BE2C (cell line): ENCODE results near the gene ERP29.
"Not testable (repeated sequence)": the region's sequence is repeated elsewhere in the genome, so short reads cannot be mapped to it uniquely, and the experiment has no call there.

Source experiments
- DNase-seq: peaks from one replicate; pipeline ENCODE4 v3.0.0-alpha.2; 2020
- H3K27me3 ChIP-seq: fragments of 250-450 bp; sonication (Bioruptor Pico); 2 replicates; pipeline ENCODE4 v1.5.1; 2020; ENCODE audit warnings: mild to moderate bottlenecking
- H3K36me3 ChIP-seq: fragments of 250-450 bp; sonication (Bioruptor Pico); 2 replicates; pipeline ENCODE4 v1.5.1; 2020; ENCODE audit warnings: mild to moderate bottlenecking
- H3K4me1 ChIP-seq: fragments of 250-450 bp; sonication (Bioruptor Pico); 2 replicates; pipeline ENCODE4 v1.5.1; 2020
- H3K4me3 ChIP-seq: 2 replicates; pipeline ENCODE4 v1.5.1; 2011; ENCODE audit warnings: low read depth, low read length
- H3K9me3 ChIP-seq: fragments of 250-450 bp; sonication (Bioruptor Pico); 2 replicates; pipeline ENCODE4 v1.5.1; 2020
- TF ChIP-seq, protein P1 (sequence below): IDR thresholded peaks from 2 replicates; pipeline ENCODE4 v1.5.1; 2012; ENCODE audit warnings: mild to moderate bottlenecking, low read depth, low read length

The ERP29 gene

DNA sequence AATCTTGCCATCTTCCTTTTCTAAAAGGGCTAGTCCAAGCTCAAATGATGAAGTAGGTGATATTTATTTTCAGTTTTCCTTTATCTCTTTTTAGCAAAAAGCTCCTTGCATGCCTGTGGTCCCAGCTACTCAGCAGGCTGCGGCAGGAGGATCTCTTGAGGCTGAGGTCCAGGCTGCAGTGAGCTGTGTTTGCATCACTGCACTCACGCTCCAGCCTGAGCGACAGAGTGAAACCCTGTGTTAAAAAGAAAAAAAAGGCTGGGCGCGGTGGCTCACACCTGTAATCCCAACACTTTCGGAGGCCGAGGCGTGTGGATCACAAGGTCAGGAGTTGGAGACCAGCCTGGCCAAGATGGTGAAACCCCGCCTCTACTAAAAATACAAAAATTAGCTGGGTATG is 5.3 kb upstream of the ERP29 start:
- no peaks in the 10 kb centered on the region for H3K9me3 ChIP-seq

DNA sequence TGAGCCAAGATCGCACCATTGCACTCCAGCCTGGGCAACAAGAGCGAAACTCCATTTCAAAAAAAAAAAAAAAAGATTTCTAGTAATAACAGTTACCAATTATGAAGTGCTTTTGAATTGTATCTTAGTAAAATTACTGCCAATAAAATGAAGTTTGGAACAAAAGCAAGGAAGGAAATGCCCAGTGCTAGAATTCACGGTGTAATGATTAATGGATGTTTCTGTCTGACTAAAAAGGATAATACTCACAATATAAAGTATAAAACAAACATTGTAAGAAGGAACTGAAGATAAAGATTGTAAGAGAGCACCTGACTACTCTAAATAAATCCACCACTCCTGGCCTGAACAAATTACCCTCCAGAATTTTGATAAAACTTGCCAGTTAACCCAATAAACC is 4.3 kb upstream of the ERP29 start:
- DNase-seq = no peak
- Histone ChIP-seq H3K36me3 (no peaks in the 10 kb centered on the region), H3K4me1 (no peaks in the 10 kb centered on the region), H3K4me3 (no peak overlapping the region), H3K27me3 (no peaks in the 10 kb centered on the region), H3K9me3 (no peaks in the 10 kb centered on the region)
- TF ChIP-seq, protein P1, sequence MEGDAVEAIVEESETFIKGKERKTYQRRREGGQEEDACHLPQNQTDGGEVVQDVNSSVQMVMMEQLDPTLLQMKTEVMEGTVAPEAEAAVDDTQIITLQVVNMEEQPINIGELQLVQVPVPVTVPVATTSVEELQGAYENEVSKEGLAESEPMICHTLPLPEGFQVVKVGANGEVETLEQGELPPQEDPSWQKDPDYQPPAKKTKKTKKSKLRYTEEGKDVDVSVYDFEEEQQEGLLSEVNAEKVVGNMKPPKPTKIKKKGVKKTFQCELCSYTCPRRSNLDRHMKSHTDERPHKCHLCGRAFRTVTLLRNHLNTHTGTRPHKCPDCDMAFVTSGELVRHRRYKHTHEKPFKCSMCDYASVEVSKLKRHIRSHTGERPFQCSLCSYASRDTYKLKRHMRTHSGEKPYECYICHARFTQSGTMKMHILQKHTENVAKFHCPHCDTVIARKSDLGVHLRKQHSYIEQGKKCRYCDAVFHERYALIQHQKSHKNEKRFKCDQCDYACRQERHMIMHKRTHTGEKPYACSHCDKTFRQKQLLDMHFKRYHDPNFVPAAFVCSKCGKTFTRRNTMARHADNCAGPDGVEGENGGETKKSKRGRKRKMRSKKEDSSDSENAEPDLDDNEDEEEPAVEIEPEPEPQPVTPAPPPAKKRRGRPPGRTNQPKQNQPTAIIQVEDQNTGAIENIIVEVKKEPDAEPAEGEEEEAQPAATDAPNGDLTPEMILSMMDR = no peak

More for the DNA sequence above, 5.3 kb upstream of the ERP29 start:
- Histone ChIP-seq H3K4me1 (no peaks in the 10 kb centered on the region), H3K27me3 (no peaks in the 10 kb centered on the region), H3K4me3 (no peak overlapping the region), H3K36me3 (no peaks in the 10 kb centered on the region)
- no peak for DNase-seq
- TF ChIP-seq, protein P1 = no peak

DNA sequence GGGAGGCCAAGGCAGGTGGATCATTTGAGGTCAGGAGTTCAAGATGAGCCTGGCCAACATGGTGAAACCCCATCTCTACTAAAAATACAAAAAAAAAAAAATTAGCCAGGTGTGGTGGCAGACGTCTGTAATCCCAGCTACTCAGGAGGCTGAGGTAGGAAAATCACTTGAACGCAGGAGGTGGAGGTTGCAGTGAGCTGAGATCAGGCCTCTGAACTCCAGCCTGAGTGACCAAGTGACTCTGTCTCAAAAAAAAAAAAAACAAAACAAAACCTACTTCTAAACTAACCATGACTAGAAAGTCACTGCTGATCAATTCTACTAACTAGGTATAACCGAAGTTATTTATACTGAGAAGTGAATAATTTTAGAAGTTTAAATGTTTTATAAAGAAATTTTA is 3.6 kb upstream of the ERP29 start:
- H3K4me3 ChIP-seq, H3K4me1 ChIP-seq, H3K9me3 ChIP-seq, DNase-seq, H3K27me3 ChIP-seq, H3K36me3 ChIP-seq: not testable (repeated sequence)

DNA sequence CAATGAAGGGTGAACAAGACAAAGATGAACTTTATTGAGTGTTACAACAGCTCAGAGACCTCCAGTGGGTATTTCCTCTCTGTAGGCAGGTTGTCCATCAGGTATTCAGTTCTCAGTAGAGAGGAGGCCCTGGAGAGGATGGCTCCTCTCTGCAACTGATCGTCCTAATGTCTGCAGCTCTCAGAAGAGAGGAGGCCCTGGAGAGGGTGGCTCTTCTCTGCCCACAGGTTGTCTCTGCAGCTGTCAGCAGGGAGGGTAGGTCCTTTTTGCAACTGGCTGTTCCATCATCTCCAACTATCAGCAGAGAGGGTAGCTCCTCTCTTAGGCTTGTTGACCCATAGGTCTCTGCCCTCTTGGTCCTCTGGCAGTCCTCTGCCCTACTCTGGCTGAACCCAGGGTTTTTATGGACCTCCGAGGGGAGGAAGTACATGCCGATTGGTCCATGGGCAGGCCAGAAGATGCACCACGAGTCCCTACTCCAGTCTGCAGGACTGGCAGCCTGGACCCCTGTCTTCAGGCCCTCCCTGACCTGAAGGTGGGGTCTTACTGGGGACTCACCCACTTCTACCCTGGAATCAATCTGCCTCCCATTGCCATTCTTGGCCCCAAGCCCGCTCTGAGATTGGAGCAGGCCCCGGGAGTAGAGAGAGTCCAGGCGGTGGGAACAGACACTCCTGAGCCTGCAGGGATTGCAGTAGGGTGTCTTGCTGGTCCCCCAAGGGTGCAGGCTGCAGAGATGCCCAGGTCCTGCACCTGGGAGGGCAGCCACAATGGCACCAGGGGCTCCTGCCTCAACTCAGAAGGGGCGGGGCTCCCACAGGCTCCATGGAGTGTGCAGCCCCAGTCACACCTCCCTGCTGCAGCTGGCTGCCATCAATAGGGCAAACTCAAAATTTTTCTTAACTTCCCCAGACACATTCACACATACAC is 2.5 kb upstream of the ERP29 start:
- Histone ChIP-seq H3K4me1 (no peaks in the 10 kb centered on the region), H3K36me3 (peaks cover 10% of the 10 kb centered on the region), H3K9me3 (no peaks in the 10 kb centered on the region), H3K4me3 (no peak overlapping the region), H3K27me3 (no peaks in the 10 kb centered on the region)
- TF ChIP-seq, protein P1 = no peak
- no peak for DNase-seq

DNA sequence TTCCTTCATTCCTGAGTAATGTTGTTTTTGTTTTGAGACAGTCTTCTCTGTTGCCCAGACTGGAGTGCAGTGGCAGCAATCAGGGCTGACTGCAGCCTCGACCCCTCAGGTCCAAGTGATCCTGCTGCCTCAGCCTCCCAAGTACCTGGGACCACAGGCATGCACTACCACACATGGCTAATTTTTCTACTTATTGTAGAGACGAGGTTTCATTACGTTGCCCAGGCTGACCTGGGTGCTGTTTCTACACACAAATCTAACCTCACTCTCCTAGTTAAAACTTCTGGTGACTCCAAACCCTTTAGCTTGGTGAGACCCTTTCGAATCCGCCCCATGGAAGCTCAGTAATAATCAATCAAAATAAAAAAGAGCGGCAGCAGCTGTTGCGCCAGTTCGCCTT is 1.5 kb upstream of the ERP29 start:
- DNase-seq = no peak
- Histone ChIP-seq H3K4me3 (no peak overlapping the region; the same call in 1 of the 2 replicates), H3K36me3 (peaks cover 15% of the 10 kb centered on the region), H3K27me3 (no peaks in the 10 kb centered on the region), H3K9me3 (no peaks in the 10 kb centered on the region), H3K4me1 (no peaks in the 10 kb centered on the region)
- TF ChIP-seq, protein P1 = no peak

DNA sequence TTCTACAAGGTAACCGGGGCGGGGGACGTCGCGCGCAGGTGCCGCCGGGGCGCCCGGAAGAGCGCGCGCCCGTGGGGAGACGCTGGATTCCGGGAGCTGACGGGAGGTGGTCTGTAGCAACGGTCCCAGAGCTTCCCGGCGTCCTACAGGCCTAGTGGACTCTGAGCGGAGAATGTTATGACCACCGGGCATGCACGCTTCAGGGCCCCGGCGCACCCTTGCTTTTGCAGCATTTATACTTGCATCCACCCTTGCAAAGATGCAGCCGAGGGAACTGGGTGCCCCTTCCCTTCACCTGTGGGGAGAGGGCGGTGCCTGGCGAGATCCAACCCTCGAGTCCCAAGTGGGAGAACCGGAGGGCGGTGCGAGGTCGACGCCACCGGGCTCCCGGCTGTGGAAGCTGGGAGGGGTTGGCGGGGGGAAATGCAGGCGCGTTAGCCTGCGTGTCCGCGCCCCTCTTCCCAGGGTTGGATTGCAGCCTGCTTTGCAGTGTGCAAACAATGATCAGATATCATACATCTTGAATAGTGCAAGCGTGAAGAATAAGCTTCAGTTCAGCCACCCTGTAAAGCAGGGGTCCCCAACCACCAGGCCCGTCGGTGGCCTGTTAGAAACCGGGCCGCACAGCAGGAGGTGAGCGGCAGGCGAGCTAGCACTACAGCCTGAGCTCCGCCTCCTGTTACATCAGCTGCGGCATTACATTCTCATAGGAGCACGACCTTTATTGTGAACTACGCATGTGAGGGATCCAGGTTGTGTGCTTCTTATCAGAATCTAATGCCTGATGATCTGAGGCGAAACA is 576 bp downstream of the ERP29 start:
- Histone ChIP-seq H3K36me3 (peaks cover 21% of the 10 kb centered on the region), H3K4me1 (no peaks in the 10 kb centered on the region), H3K4me3 (peak overlapping the region; percentile 75), H3K9me3 (no peaks in the 10 kb centered on the region), H3K27me3 (no peaks in the 10 kb centered on the region)
- DNase-seq = peak; percentile 70
- TF ChIP-seq, protein P1 = no peak
